HEK293 (cell line): ENCODE results near the gene CFAP299.

ENCODE experiments used
- BCL11B ChIP-seq: fragments of 450-650 bp; formaldehyde crosslinking; IDR thresholded peaks from 2 replicates; pipeline ENCODE4 v1.5.1; 2016; ENCODE audit warnings: low read depth, missing biosample characterization, missing genetic modification characterization
- BCL6B ChIP-seq: fragments of 450-650 bp; formaldehyde crosslinking; IDR thresholded peaks from 2 replicates; pipeline ENCODE4 v1.5.1; 2017; ENCODE audit warnings: missing biosample characterization, missing genetic modification characterization
- GFI1B ChIP-seq: fragments of 450-650 bp; formaldehyde crosslinking; IDR thresholded peaks from 2 replicates; pipeline ENCODE4 v1.5.1; 2016; ENCODE audit warnings: missing biosample characterization, missing genetic modification characterization
- INSM2 ChIP-seq: fragments of 450-650 bp; formaldehyde crosslinking; IDR thresholded peaks from 2 replicates; pipeline ENCODE4 v1.5.1; 2016; ENCODE audit warnings: missing biosample characterization, missing genetic modification characterization
- MYNN ChIP-seq: fragments of 450-650 bp; formaldehyde crosslinking; IDR thresholded peaks from 2 replicates; pipeline ENCODE4 v1.5.1; 2016; ENCODE audit warnings: missing biosample characterization, missing genetic modification characterization, borderline replicate concordance
- OVOL3 ChIP-seq: fragments of 450-650 bp; formaldehyde crosslinking; IDR thresholded peaks from 2 replicates; pipeline ENCODE4 v1.5.1; 2016; ENCODE audit warnings: missing biosample characterization, missing genetic modification characterization
- TCF7L2 ChIP-seq: IDR thresholded peaks from 2 replicates; pipeline ENCODE4 v1.6.1; 2011; ENCODE audit warnings: low read depth, mild to moderate bottlenecking, inconsistent platforms, low read length, moderate library complexity, borderline replicate concordance
- TSHZ1 ChIP-seq: fragments of 450-650 bp; formaldehyde crosslinking; IDR thresholded peaks from 2 replicates; pipeline ENCODE4 v1.5.1; 2016; ENCODE audit warnings: missing biosample characterization, missing genetic modification characterization, borderline replicate concordance
- ZBTB10 ChIP-seq: fragments of 450-650 bp; formaldehyde crosslinking; IDR thresholded peaks from 2 replicates; pipeline ENCODE4 v1.5.1; 2016; ENCODE audit warnings: missing biosample characterization, missing genetic modification characterization
- ZBTB44 ChIP-seq: fragments of 450-650 bp; IDR thresholded peaks from 2 replicates; pipeline ENCODE4 v1.5.1; 2018; ENCODE audit warnings: missing biosample characterization, mild to moderate bottlenecking, missing genetic modification characterization
- ZNF2 ChIP-seq: fragments of 450-650 bp; formaldehyde crosslinking; IDR thresholded peaks from 2 replicates; pipeline ENCODE4 v1.5.1; 2016; ENCODE audit warnings: missing biosample characterization, missing genetic modification characterization
- ZNF239 ChIP-seq: fragments of 450-650 bp; formaldehyde crosslinking; IDR thresholded peaks from 2 replicates; pipeline ENCODE4 v1.5.1; 2016; ENCODE audit warnings: missing biosample characterization, missing genetic modification characterization
- ZNF341 ChIP-seq: fragments of 450-650 bp; formaldehyde crosslinking; IDR thresholded peaks from 2 replicates; pipeline ENCODE4; 2016; ENCODE audit warnings: low read depth, missing biosample characterization, missing genetic modification characterization
- ZNF426 ChIP-seq: fragments of 450-650 bp; formaldehyde crosslinking; IDR thresholded peaks from 2 replicates; pipeline ENCODE4 v1.5.1; 2017; ENCODE audit warnings: missing biosample characterization, missing genetic modification characterization, mild to moderate bottlenecking, inconsistent platforms, moderate library complexity
- ZNF518A ChIP-seq: fragments of 450-650 bp; formaldehyde crosslinking; conservative IDR thresholded peaks from 2 replicates; pipeline ENCODE4 v1.5.1; 2016; ENCODE audit warnings: low read depth, missing biosample characterization, missing genetic modification characterization
- ZNF529 ChIP-seq: fragments of 450-650 bp; formaldehyde crosslinking; IDR thresholded peaks from 2 replicates; pipeline ENCODE4 v1.5.1; 2017; ENCODE audit warnings: missing genetic modification characterization, missing biosample characterization; ENCODE audit not compliant: insufficient replicate concordance
- ZNF530 ChIP-seq: fragments of 450-650 bp; formaldehyde crosslinking; IDR thresholded peaks from 2 replicates; pipeline ENCODE4 v1.5.1; 2016; ENCODE audit warnings: low read depth, missing biosample characterization, missing genetic modification characterization
- ZNF549 ChIP-seq: fragments of 450-650 bp; IDR thresholded peaks from 2 replicates; pipeline ENCODE4 v1.5.1; 2018; ENCODE audit warnings: missing biosample characterization, missing genetic modification characterization, mild to moderate bottlenecking, inconsistent platforms, moderate library complexity
- ZNF610 ChIP-seq: fragments of 450-650 bp; formaldehyde crosslinking; IDR thresholded peaks from 2 replicates; pipeline ENCODE4 v1.5.1; 2016; ENCODE audit warnings: missing biosample characterization, missing genetic modification characterization, borderline replicate concordance
- ZNF624 ChIP-seq: fragments of 450-650 bp; formaldehyde crosslinking; IDR thresholded peaks from 2 replicates; pipeline ENCODE4 v1.5.1; 2017; ENCODE audit warnings: missing biosample characterization, missing genetic modification characterization
- ZNF707 ChIP-seq: fragments of 450-650 bp; formaldehyde crosslinking; IDR thresholded peaks from 2 replicates; pipeline ENCODE4 v1.5.1; 2016; ENCODE audit warnings: missing biosample characterization, missing genetic modification characterization
- ZNF792 ChIP-seq: fragments of 450-650 bp; formaldehyde crosslinking; IDR thresholded peaks from 2 replicates; pipeline ENCODE4 v1.5.1; 2016; ENCODE audit warnings: missing biosample characterization, missing genetic modification characterization
- ZSCAN23 ChIP-seq: fragments of 450-650 bp; formaldehyde crosslinking; IDR thresholded peaks from 2 replicates; pipeline ENCODE4 v1.5.1; 2016; ENCODE audit warnings: missing biosample characterization, missing genetic modification characterization

The CFAP299 gene

GRCh38 chr4:80307183-80307735, 28.3 kb upstream of the CFAP299 start (continued):
- TF ChIP-seq ZNF792 (tag by site-specific recombination): no peak
- TF ChIP-seq ZNF530 (tag by site-specific recombination): no peak
- TF ChIP-seq GFI1B: peak; percentile 98
- TF ChIP-seq OVOL3 (tag by site-specific recombination): peak; percentile 97
- TF ChIP-seq MYNN (tag by site-specific recombination): 0 out of 2 replicates have a peak, but pooled peaks have one; percentile 35
- TF ChIP-seq ZNF610 (tag by site-specific recombination): no peak
- TF ChIP-seq ZNF239 (tag by site-specific recombination): no peak
- 0 out of 2 replicates have a peak, but pooled peaks have one; percentile 29 for TF ChIP-seq ZNF518A
- TF ChIP-seq ZSCAN23 (tag by site-specific recombination): peak; percentile 87; the same call in 1 of the 2 replicates
- TF ChIP-seq BCL11B (tag by site-specific recombination): peak; percentile 95
- no peak for TF ChIP-seq ZBTB10 (tag by site-specific recombination)
- TF ChIP-seq ZNF2 (tag by site-specific recombination): peak; percentile 75
- TF ChIP-seq ZBTB44 (tag by site-specific recombination): peak; percentile 100
- TF ChIP-seq TSHZ1 (tag by site-specific recombination): peak; percentile 99
- no peak for TF ChIP-seq ZNF341 (tag by site-specific recombination)
- no peak for TF ChIP-seq ZNF549 (tag by site-specific recombination)
- no peak for TF ChIP-seq ZNF707 (tag by site-specific recombination)
- peak; percentile 78 for TF ChIP-seq BCL6B (tag by site-specific recombination)
- TF ChIP-seq TCF7L2: peak; percentile 80
- TF ChIP-seq INSM2 (tag by site-specific recombination): peak; percentile 99
- TF ChIP-seq ZNF529 (tag by site-specific recombination): no peak
- no peak for TF ChIP-seq ZNF624
- TF ChIP-seq ZNF426 (tag by site-specific recombination): peak; percentile 14; the same call in 1 of the 2 replicates
